ENCODE data around the gene KRABD2.
"Not testable (repeated sequence)": the region's sequence is repeated elsewhere in the genome, so short reads cannot be mapped to it uniquely, and the experiment has no call there.

KRABD2 gene

DNA sequence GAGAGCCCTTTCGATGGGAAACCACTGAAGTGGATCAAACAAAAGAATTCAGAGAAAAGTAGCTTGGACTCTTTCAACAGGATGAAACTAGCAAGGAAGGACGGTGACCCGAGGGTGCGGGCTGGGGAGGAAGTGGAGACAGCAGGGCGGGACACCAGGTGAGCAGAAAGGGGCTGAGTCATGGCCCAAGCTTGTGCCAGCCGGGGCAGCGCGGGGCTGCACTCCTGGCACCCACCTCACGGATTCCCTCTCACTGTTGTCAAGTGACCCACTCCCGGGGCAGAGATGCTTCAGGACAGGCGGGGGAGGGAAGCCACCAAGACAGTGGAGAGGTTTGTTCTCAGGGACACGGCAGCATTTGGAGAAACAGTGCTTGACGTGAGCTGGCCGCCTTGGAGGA, 31.9 kb upstream of the KRABD2 start:
- peaks cover 14% of the 10 kb centered on the region for H3K27me3 Mint-ChIP-seq
- peaks cover 31% of the 10 kb centered on the region for H3K4me1 Mint-ChIP-seq
- DNase-seq = no peak
- H3K36me3 Mint-ChIP-seq (ENCODE audit: low read depth) = no peaks in the 10 kb centered on the region
- ChIA-PET POLR2A (interaction anchor here (0.8 to 1.8 kb wide), 2 partner anchors 25 to 28 kb away, joined by 4 read pairs; no protein-coding TSS in a partner anchor), CTCF (interaction anchor here (0.8 to 3.4 kb wide), 4 partner anchors 25 to 348 kb away, joined by 3 to 30 read pairs (median 8); partner anchors contain the start of gene RPL26)
- no peak overlapping the region for H3K4me3 Mint-ChIP-seq
- no peaks in the 10 kb centered on the region for H3K9me3 Mint-ChIP-seq
- no peak overlapping the region for H3K27ac Mint-ChIP-seq

DNA sequence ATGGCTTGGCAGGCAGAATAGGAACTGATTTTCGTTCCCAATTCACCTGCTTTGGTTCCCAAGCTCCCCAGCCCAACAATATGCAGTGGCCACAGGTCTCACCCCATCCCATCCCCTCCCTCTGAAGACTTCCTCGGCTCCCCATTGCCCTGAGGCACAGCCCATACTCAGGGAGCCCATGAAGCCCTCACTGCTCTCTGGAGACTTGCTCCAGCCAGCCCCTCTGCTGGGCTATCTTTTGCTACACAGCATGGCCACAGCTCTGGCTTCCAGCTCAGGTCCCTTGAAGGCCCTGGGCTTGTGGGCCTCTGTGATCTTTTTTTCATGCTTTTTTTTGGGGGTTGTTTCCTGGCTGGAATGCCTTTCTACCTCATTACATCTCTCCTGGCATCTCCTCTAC, 29.7 kb upstream of the KRABD2 start:
- no peaks in the 10 kb centered on the region for H3K36me3 Mint-ChIP-seq (ENCODE audit: low read depth)
- H3K27me3 Mint-ChIP-seq = peaks cover 11% of the 10 kb centered on the region
- ChIA-PET CTCF (interaction anchor here (3.1 kb wide), 1 partner anchor 23 kb away, joined by 13 read pairs; the partner anchor contains the start of gene RPL26), POLR2A (no interaction called here)
- no peaks in the 10 kb centered on the region for H3K9me3 Mint-ChIP-seq
- no peak overlapping the region for H3K4me3 Mint-ChIP-seq
- no peak for DNase-seq
- peaks cover 16% of the 10 kb centered on the region for H3K4me1 Mint-ChIP-seq
- H3K27ac Mint-ChIP-seq = no peak overlapping the region

GRCh38 chr17:8405499-8406016, 29.1 kb upstream of the KRABD2 start:
- ChIA-PET POLR2A (no interaction called here), CTCF (no interaction called here)
- Mint-ChIP-seq H3K27me3 (peaks cover 15% of the 10 kb centered on the region), H3K9me3 (no peaks in the 10 kb centered on the region), H3K4me3 (no peak overlapping the region), H3K36me3 (ENCODE audit: low read depth) (no peaks in the 10 kb centered on the region), H3K4me1 (peaks cover 12% of the 10 kb centered on the region), H3K27ac (no peak overlapping the region)
- no peak for DNase-seq

GRCh38 chr17:8402921-8403536, 26.5 kb upstream of the KRABD2 start:
- no peak for DNase-seq
- Mint-ChIP-seq H3K27me3 (peaks cover 19% of the 10 kb centered on the region), H3K9me3 (no peaks in the 10 kb centered on the region), H3K4me3 (no peak overlapping the region), H3K4me1 (peaks cover under 1% of the 10 kb centered on the region), H3K36me3 (ENCODE audit: low read depth) (no peaks in the 10 kb centered on the region), H3K27ac (no peak overlapping the region)
- ChIA-PET POLR2A (interaction anchor here (1.6 kb wide), 1 partner anchor 19 kb away, joined by 3 read pairs; no protein-coding TSS in a partner anchor), CTCF (interaction anchor here (1.0 kb wide), 1 partner anchor 19 kb away, joined by 5 read pairs; no protein-coding TSS in a partner anchor)

GRCh38 chr17:8401107-8401506, 24.6 kb upstream of the KRABD2 start:
- CTCF ChIA-PET = interaction anchor here (0.9 kb wide), 1 partner anchor 9 kb away, joined by 4 read pairs; no protein-coding TSS in a partner anchor
- Mint-ChIP-seq H3K27ac (no peak overlapping the region), H3K9me3 (no peaks in the 10 kb centered on the region), H3K27me3 (peaks cover 29% of the 10 kb centered on the region), H3K4me3 (no peak overlapping the region), H3K36me3 (ENCODE audit: low read depth) (no peaks in the 10 kb centered on the region), H3K4me1 (no peaks in the 10 kb centered on the region)
- DNase-seq = no peak
- POLR2A ChIA-PET = no interaction called here

- Mint-ChIP-seq H3K4me1 (peaks cover 8% of the 10 kb centered on the region), H3K9me3 (no peaks in the 10 kb centered on the region), H3K36me3 (ENCODE audit: low read depth) (no peaks in the 10 kb centered on the region), H3K27me3 (peaks cover 39% of the 10 kb centered on the region), H3K27ac (no peak overlapping the region), H3K4me3 (no peak overlapping the region)
- no peak for DNase-seq
- POLR2A ChIA-PET = no interaction called here
- CTCF ChIA-PET = no interaction called here
Measured at GRCh38 chr17:8398980-8399379, 22.5 kb upstream of the KRABD2 start.

DNA sequence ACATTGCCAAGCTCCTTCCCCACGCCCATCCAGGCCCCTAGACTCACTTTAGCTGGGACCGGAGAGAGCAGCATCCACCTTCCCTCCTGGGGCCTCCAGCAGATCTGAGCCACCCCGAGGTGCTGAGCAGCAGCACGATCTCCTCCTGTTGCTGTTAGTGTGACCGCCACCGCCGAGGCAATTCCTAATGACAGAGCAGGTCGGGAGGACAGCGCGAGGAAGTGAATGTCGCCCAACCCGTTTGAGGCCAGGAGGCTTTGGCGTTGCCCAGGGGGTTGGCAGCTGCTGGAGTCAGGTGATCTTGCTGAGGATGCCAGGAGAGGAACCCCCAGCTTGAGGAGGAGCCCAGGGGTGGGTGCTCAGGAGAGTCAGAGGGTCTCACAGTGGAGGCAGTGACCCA, 21.1 kb upstream of the KRABD2 start, which contains the start of gene RNF222:
Gene RNF222 (minus strand): TSS at position 192 of the 400 bp plus-strand sequence. CDS start 4,366 bp downstream, outside the sequence.
- Mint-ChIP-seq H3K27me3 (peaks cover 39% of the 10 kb centered on the region), H3K4me1 (peaks cover 16% of the 10 kb centered on the region), H3K9me3 (no peaks in the 10 kb centered on the region), H3K36me3 (ENCODE audit: low read depth) (no peaks in the 10 kb centered on the region), H3K4me3 (no peak within 1 kb of the TSS), H3K27ac (no peak within 1 kb of the TSS)
- CTCF ChIA-PET = interaction anchor here (1.3 to 1.5 kb wide), 2 partner anchors 12 to 14 kb away, joined by 3 to 6 read pairs; no protein-coding TSS in a partner anchor
- DNase-seq = no peak
- POLR2A ChIA-PET = no interaction called here

- peaks cover 25% of the 10 kb centered on the region for H3K27me3 Mint-ChIP-seq
- H3K4me1 Mint-ChIP-seq = peaks cover 16% of the 10 kb centered on the region
- H3K27ac Mint-ChIP-seq; H3K4me3 Mint-ChIP-seq; H3K36me3 Mint-ChIP-seq (ENCODE audit: low read depth); H3K9me3 Mint-ChIP-seq; DNase-seq: not testable (repeated sequence)
- POLR2A ChIA-PET = interaction anchor here (0.7 to 3.0 kb wide), 5 partner anchors 10 to 148 kb away, joined by 3 to 20 read pairs (median 3); partner anchors contain the start of genes NDEL1 and RPL26
- CTCF ChIA-PET = interaction anchor here (1.7 to 2.5 kb wide), 3 partner anchors 11 to 351 kb away, joined by 6 to 14 read pairs (median 10); no protein-coding TSS in a partner anchor
Measured at GRCh38 chr17:8394497-8394896, 18.0 kb upstream of the KRABD2 start.

DNA sequence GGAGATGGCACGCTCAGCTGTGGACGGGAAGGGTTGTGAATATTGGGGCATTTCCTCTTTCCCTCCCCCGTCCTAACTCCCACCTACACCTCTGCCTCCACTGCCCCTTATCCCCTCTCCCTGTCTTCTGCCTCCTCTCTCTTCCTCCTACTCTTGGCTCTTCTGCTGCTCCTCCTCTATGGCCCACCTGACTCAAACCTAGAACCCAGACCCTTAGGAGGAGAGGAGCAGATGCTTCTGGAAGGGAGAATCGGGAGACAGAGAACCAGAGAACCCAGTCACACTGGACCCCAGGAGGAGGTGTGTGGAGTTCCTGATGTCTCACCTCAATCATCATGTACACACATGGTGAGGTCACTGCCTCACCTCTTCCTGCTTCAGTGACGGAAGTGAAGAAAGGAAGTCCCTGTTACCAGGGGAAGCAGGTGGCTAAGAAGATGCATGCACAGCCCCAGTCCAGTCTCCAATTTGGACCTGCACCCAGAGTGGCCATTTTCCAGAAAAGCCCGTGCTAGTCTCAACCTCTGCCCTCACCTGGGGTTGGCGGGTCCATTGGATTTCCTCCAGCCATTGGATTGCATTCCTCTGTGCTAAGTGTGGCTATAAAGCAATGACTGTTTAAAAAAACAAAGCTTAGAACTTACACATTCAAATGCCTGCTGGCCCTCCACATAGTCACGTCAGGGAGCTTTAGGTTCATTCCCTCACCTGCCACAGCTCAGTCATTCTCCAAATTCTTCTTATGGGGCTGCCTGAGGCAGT, 17.1 kb upstream of the KRABD2 start:
- Mint-ChIP-seq H3K4me3 (no peak overlapping the region), H3K4me1 (peaks cover 16% of the 10 kb centered on the region), H3K27ac (peak overlapping the region; percentile 79), H3K27me3 (peaks cover 25% of the 10 kb centered on the region), H3K9me3 (no peaks in the 10 kb centered on the region), H3K36me3 (ENCODE audit: low read depth) (no peaks in the 10 kb centered on the region)
- DNase-seq = peak; percentile 63
- ChIA-PET CTCF (interaction anchor here (1.7 to 2.5 kb wide), 3 partner anchors 10 to 352 kb away, joined by 6 to 14 read pairs (median 10); no protein-coding TSS in a partner anchor), POLR2A (interaction anchor here (0.9 to 3.0 kb wide), 4 partner anchors 11 to 147 kb away, joined by 3 to 20 read pairs (median 4); partner anchors contain the start of genes NDEL1 and RPL26)

DNA sequence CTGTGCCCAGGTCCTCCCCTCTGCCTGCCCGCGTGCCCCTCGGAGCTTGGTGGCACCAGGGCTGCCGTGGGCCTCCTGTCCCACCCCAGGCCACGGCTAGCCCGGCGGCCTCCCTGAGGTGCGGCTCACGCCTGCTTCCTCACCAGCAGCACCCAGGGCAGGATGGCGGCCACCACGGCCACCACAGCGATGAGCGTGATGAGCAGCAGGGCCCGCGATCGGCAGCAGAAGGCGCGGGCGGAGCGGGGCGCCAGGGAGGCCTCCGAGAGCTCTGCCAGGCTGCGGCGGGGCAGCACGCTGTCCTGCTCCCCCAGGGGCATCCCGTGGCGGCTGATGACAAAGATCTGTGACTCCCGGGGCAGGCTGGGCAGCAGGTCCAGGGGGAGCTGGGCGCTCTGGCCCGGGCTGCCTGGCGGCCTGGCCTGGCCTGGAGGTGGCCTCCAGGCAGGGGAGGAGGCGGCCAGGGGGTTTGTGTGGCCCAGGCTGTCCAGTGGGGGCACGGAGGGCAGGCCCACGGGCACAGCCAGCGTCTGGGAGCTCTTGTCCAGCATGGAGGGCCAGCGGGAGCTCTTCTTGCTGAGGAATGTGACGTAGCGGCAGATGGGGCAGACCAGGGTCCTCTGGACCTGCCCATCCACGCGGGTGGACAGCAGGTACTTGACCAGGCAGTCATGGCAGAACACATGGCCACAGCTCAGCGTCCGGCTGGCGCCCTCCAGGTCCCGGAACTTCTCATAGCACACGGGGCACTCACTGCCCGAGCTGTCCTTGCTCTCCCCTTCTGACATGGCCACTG, 16.4 kb upstream of the KRABD2 start:
- POLR2A ChIA-PET = interaction anchor here (3.0 kb wide), 1 partner anchor 10 kb away, joined by 20 read pairs; the partner anchor contains the start of gene RPL26
- Mint-ChIP-seq H3K4me3 (no peak overlapping the region), H3K9me3 (no peaks in the 10 kb centered on the region), H3K27ac (no peak overlapping the region), H3K27me3 (peaks cover 20% of the 10 kb centered on the region), H3K36me3 (ENCODE audit: low read depth) (no peaks in the 10 kb centered on the region), H3K4me1 (peaks cover 18% of the 10 kb centered on the region)
- CTCF ChIA-PET = interaction anchor here (1.7 to 2.1 kb wide), 2 partner anchors 9 to 353 kb away, joined by 6 to 10 read pairs; no protein-coding TSS in a partner anchor
- DNase-seq = no peak

DNA sequence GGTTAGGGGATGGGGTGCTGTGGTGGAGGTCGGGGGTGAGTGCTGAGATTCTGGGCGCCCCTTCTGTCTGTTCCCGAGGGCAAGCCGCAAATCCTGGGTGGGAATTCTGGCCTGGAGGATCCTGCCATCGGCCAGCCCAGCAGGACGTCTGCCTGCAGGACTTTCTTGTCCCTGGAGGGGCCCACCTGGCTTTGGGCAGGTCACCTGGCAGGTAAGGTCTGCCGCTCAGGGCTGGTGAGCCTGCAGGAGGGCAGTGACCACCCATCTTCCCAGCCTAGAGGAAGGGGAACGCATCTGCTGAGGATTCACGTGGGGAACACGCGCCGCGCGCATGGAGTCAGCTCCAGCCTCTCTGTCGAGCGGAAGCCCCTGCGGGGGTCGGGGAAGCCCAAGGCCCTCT, 15.8 kb upstream of the KRABD2 start:
- peaks cover 18% of the 10 kb centered on the region for H3K4me1 Mint-ChIP-seq
- H3K9me3 Mint-ChIP-seq = no peaks in the 10 kb centered on the region
- no peak for DNase-seq
- no peak overlapping the region for H3K4me3 Mint-ChIP-seq
- peaks cover 16% of the 10 kb centered on the region for H3K27me3 Mint-ChIP-seq
- POLR2A ChIA-PET = interaction anchor here (1.0 kb wide), 1 partner anchor 9 kb away, joined by 4 read pairs; no protein-coding TSS in a partner anchor
- CTCF ChIA-PET = no interaction called here
- H3K27ac Mint-ChIP-seq = no peak overlapping the region
- no peaks in the 10 kb centered on the region for H3K36me3 Mint-ChIP-seq (ENCODE audit: low read depth)

- no peaks in the 10 kb centered on the region for H3K9me3 Mint-ChIP-seq
- H3K27ac Mint-ChIP-seq = no peak overlapping the region
- POLR2A ChIA-PET = interaction anchor here (1.0 kb wide), 1 partner anchor 8 kb away, joined by 4 read pairs; no protein-coding TSS in a partner anchor
- CTCF ChIA-PET = interaction anchor here (1.3 kb wide), 1 partner anchor 18 kb away, joined by 4 read pairs; no protein-coding TSS in a partner anchor
- no peak overlapping the region for H3K4me3 Mint-ChIP-seq
- no peak for DNase-seq
- no peaks in the 10 kb centered on the region for H3K36me3 Mint-ChIP-seq (ENCODE audit: low read depth)
- H3K27me3 Mint-ChIP-seq = peaks cover 15% of the 10 kb centered on the region
- peaks cover 20% of the 10 kb centered on the region for H3K4me1 Mint-ChIP-seq
Measured at GRCh38 chr17:8391711-8392110, 15.2 kb upstream of the KRABD2 start.

Data from activated CD4-positive, alpha-beta memory T cell treated with anti-CD3 and anti-CD28 coated beads, Interleukin-2, amount 10 ng/mL, durations not matched to agents 7 days and 5 days (primary cell).